ENCODE results near the gene HSPBP1.

Gene HSPBP1

GRCh38 chr19:55257461-55258420 lies 22.2 kb downstream of the HSPBP1 start:
- peak overlapping the region; percentile 79 to 96 (median 93) for H3K4me3 ChIP-seq
- H4K20me1 ChIP-seq: peaks cover 42 to 59% (median 57%) of the 10 kb centered on the region in 11 experiments
- no peak for TF ChIP-seq Cebpa-rat (IDR thresholded peaks at IDR 0.05)
- H3K9me3 ChIP-seq (replicated peaks in 1 of 11): no peaks in the 10 kb centered on the region
- peak overlapping the region; percentile 92 to 99 (median 97) for H3K9ac ChIP-seq
- H3K4me1 ChIP-seq: peaks cover 57 to 66% (median 62%) of the 10 kb centered on the region in 10 experiments
- H3K27ac ChIP-seq: peak overlapping the region; percentile 90 to 98 (median 96)
- H3K27me3 ChIP-seq: no peaks in the 10 kb centered on the region
- H3K4me2 ChIP-seq: peak overlapping the region; percentile 96 to 100 (median 99)
- peaks cover 0 to 19% (median 10%) of the 10 kb centered on the region in 11 experiments; a peak in 17 of 22 replicates for H3K36me3 ChIP-seq

- H3K4me1 ChIP-seq: peaks cover 66 to 75% (median 71%) of the 10 kb centered on the region in 10 experiments
- H3K9ac ChIP-seq: peak overlapping the region; percentile 92 to 99 (median 97)
- peak overlapping the region in 10 of 11 experiments; percentile 92 to 98 (median 96); a peak in 21 of 22 replicates for H3K27ac ChIP-seq
Observed at GRCh38 chr19:55256562-55257460, 23.1 kb downstream of the HSPBP1 start.

GRCh38 chr19:55255618-55256423 lies 24.1 kb downstream of the HSPBP1 start:
- H3K4me2 ChIP-seq: peak overlapping the region; percentile 96 to 100 (median 99)
- no peak for TF ChIP-seq Cebpa-rat (IDR thresholded peaks at IDR 0.05)
- H3K4me1 ChIP-seq: peaks cover 72 to 82% (median 77%) of the 10 kb centered on the region in 10 experiments
- H3K27me3 ChIP-seq: no peaks in the 10 kb centered on the region
- H3K9me3 ChIP-seq (replicated peaks in 1 of 11): no peaks in the 10 kb centered on the region
- H4K20me1 ChIP-seq: peaks cover 61 to 78% (median 76%) of the 10 kb centered on the region in 11 experiments
- peak overlapping the region; percentile 92 to 99 (median 97) for H3K9ac ChIP-seq
- peak overlapping the region; percentile 79 to 96 (median 93) for H3K4me3 ChIP-seq
- H3K27ac ChIP-seq: peak overlapping the region; percentile 79 to 98 (median 96)
- H3K36me3 ChIP-seq: peaks cover 0 to 20% (median 9%) of the 10 kb centered on the region in 11 experiments; a peak in 7 of 22 replicates

More at GRCh38 chr19:55256562-55257460, 23.1 kb downstream of the HSPBP1 start:
- Histone ChIP-seq H3K4me2 (peak overlapping the region; percentile 96 to 100 (median 99)), H3K4me3 (peak overlapping the region; percentile 79 to 96 (median 93)), H4K20me1 (peaks cover 51 to 68% (median 67%) of the 10 kb centered on the region in 11 experiments), H3K9me3 (replicated peaks in 1 of 11) (no peaks in the 10 kb centered on the region), H3K36me3 (peaks cover 0 to 16% (median 6%) of the 10 kb centered on the region in 11 experiments; a peak in 9 of 22 replicates), H3K27me3 (no peaks in the 10 kb centered on the region)
- TF ChIP-seq Cebpa-rat (IDR thresholded peaks at IDR 0.05): no peak

DNA sequence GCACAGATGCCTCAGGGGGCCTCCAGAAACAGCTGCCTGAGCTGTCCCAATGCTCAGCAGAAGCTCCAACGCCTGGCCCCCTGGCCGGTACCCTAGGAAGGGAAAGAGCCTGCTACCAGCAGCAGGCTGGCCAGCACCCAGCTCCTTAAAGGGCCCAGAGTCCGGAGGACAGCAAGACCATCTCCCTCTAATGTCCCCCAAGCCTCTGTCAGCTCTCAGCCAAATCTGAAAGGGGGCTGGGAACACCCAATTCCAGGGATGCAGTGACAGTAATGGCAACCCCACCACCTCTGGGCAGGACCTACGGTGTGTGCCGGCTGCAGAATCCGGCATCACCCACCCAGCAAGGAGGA lies 25.3 kb downstream of the HSPBP1 start:
- peaks cover 72 to 82% (median 77%) of the 10 kb centered on the region in 10 experiments for H3K4me1 ChIP-seq
- no peaks in the 10 kb centered on the region for H3K9me3 ChIP-seq (replicated peaks in 1 of 11)
- H3K4me2 ChIP-seq: peak overlapping the region; percentile 96 to 100 (median 99)
- H3K9ac ChIP-seq: peak overlapping the region; percentile 92 to 99 (median 97)
- no peak for TF ChIP-seq Cebpa-rat (IDR thresholded peaks at IDR 0.05)
- H4K20me1 ChIP-seq: peaks cover 73 to 90% (median 89%) of the 10 kb centered on the region in 11 experiments
- peak overlapping the region; percentile 79 to 96 (median 93) for H3K4me3 ChIP-seq
- no peaks in the 10 kb centered on the region for H3K27me3 ChIP-seq
- peak overlapping the region; percentile 79 to 98 (median 96) for H3K27ac ChIP-seq
- H3K36me3 ChIP-seq: peaks cover 5 to 32% (median 18%) of the 10 kb centered on the region in 11 experiments; a peak in 19 of 22 replicates

DNA sequence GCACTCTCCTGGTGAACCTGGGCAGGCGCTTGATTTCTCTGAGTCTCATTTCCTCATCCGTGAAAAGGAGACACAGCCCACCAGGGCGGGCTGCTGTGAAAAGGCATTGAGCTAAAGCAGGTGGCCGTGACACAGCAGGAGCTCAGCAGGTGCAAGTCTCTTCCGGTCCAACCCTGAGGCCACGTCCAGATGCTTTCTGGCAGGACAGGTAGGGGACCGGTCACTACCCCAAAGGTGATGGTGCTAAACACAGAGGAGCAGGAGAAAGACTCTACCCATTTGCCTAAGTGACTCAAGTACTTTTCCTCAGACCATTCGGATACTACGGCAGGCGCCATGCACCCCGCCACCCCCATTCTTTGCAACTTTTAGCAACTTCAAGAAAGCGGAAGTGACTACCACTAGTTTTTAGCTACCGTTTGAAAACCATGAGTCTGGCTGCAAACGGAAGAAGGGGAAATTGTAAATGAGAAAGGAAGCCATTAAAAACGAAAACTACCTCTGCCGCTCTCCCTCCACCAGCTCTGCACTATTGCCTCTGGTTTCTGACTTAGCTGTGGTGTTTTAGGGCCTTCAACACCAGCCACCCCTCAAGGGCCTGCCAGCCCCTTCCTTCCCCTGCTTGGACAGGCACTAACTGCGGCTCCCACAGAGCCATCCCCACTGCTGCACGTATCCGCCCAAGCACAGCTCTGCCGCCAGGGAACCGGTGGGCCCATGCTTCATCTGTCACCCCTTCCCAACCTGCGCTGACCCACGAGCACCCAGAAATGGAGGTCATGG lies 25.9 kb downstream of the HSPBP1 start:
- Histone ChIP-seq H3K9me3 (replicated peaks in 1 of 11) (no peaks in the 10 kb centered on the region), H3K4me1 (peaks cover 77 to 86% (median 82%) of the 10 kb centered on the region in 10 experiments), H3K36me3 (peaks cover 6 to 38% (median 23%) of the 10 kb centered on the region in 11 experiments; a peak in 20 of 22 replicates), H3K4me3 (peak overlapping the region; percentile 79 to 96 (median 93)), H4K20me1 (peaks cover 79 to 96% (median 94%) of the 10 kb centered on the region in 11 experiments), H3K4me2 (peak overlapping the region; percentile 96 to 100 (median 99)), H3K27me3 (no peaks in the 10 kb centered on the region), H3K27ac (peak overlapping the region; percentile 79 to 98 (median 96)), H3K9ac (peak overlapping the region; percentile 92 to 99 (median 97))
- no peak for TF ChIP-seq Cebpa-rat (IDR thresholded peaks at IDR 0.05)

DNA sequence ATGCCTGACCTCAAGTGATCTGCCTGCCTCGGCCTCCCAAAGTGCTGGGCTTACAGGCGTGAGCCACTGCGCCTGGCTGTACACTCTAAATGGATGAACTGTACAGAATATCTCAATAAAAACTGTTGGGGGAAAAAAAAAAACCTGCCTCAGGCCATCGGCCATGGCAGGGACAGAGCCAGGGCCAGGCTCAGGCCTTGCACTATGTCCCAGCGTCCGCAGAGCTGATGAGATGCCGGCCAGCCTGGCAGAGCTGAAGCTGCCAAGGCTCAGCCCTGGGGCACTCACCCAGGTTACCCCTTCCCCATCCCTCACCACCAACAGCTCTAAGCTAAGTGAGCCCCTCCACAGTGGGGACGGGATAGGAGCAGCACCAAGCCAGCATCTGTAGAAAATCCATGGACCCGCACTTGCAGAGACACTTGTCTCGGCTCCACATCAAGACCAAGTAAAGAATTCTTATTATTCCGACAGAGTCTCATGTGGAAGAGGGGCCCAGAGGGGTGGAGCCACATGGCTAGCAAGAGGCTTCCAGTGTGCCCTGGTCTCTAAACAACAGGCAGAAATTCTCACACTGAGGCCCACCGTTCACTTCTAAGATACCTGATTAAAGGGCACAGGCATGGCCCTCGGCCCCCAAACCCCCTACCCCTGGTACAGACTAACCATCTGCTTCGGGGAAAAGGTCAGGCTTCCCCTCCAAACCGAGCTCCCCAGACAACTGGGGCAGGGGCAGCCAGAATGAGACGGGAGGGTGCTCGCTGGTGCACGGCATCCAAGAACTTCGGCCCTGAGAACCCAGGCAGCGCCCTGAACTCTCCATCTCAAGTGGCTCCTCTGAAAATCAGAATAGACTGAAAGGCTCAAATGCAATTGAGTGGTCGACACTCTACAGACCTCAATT lies 26.9 kb downstream of the HSPBP1 start:
- Histone ChIP-seq H3K36me3 (peaks cover 6 to 48% (median 32%) of the 10 kb centered on the region in 11 experiments; a peak in 21 of 22 replicates), H3K9me3 (replicated peaks in 1 of 11) (no peaks in the 10 kb centered on the region), H3K4me1 (peaks cover 87 to 97% (median 92%) of the 10 kb centered on the region in 10 experiments), H3K4me3 (peak overlapping the region; percentile 79 to 96 (median 93)), H3K4me2 (peak overlapping the region; percentile 96 to 100 (median 99)), H3K9ac (peak overlapping the region; percentile 92 to 99 (median 97)), H4K20me1 (peaks cover 87 to 100% (median 100%) of the 10 kb centered on the region in 11 experiments), H3K27ac (peak overlapping the region; percentile 79 to 98 (median 96); a peak in 21 of 22 replicates), H3K27me3 (no peaks in the 10 kb centered on the region)
- no peak for TF ChIP-seq Cebpa-rat (IDR thresholded peaks at IDR 0.05)

Measured in BLaER1 treated with 17β-estradiol and CSF1 and Interleukin-3, amounts not matched to agents 10 nM and 100 nM (cell line).